ENCODE results near the gene ITGA8.

- TF ChIP-seq POLR2A (IDR thresholded peaks at IDR 0.05; ENCODE audit: low read length) (no peak), GATA1 (IDR thresholded peaks at IDR 0.05; ENCODE audit: low read depth, low read length) (no peak)
Observed at GRCh38 chr10:15742102-15742501, 22.4 kb upstream of the ITGA8 start.

Data from erythroblast (primary cell).